ENCODE results near the gene ATP6V0B. TPM values are rescaled to one million over a fixed set of nuclear protein-coding genes. Genes with fewer than 3 reads are reported as not detected.

The ATP6V0B gene
- total and polyA plus RNA-seq, 9 of the 15 experiments (the other 6 are each of a cell fraction or from before 2014, with no cell fraction given): 137 to 328 (median 220) TPM

- no TSS peak for BruUV-seq (replicated peaks)
- peak; percentile 76 for ATAC-seq
- TF ChIP-seq ZBTB43 (CRISPR knock-in tag; IDR thresholded peaks at IDR 0.05): no peak
- TF ChIP-seq SLC30A9 (CRISPR knock-in tag; IDR thresholded peaks at IDR 0.05): no peak
- TF ChIP-seq PTBP1 (IDR thresholded peaks at IDR 0.05; ENCODE audit: low read depth, low read length): no peak
- TF ChIP-seq, protein P1, sequence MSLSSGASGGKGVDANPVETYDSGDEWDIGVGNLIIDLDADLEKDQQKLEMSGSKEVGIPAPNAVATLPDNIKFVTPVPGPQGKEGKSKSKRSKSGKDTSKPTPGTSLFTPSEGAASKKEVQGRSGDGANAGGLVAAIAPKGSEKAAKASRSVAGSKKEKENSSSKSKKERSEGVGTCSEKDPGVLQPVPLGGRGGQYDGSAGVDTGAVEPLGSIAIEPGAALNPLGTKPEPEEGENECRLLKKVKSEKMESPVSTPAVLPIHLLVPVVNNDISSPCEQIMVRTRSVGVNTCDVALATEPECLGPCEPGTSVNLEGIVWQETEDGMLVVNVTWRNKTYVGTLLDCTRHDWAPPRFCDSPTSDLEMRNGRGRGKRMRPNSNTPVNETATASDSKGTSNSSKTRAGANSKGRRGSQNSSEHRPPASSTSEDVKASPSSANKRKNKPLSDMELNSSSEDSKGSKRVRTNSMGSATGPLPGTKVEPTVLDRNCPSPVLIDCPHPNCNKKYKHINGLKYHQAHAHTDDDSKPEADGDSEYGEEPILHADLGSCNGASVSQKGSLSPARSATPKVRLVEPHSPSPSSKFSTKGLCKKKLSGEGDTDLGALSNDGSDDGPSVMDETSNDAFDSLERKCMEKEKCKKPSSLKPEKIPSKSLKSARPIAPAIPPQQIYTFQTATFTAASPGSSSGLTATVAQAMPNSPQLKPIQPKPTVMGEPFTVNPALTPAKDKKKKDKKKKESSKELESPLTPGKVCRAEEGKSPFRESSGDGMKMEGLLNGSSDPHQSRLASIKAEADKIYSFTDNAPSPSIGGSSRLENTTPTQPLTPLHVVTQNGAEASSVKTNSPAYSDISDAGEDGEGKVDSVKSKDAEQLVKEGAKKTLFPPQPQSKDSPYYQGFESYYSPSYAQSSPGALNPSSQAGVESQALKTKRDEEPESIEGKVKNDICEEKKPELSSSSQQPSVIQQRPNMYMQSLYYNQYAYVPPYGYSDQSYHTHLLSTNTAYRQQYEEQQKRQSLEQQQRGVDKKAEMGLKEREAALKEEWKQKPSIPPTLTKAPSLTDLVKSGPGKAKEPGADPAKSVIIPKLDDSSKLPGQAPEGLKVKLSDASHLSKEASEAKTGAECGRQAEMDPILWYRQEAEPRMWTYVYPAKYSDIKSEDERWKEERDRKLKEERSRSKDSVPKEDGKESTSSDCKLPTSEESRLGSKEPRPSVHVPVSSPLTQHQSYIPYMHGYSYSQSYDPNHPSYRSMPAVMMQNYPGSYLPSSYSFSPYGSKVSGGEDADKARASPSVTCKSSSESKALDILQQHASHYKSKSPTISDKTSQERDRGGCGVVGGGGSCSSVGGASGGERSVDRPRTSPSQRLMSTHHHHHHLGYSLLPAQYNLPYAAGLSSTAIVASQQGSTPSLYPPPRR (CRISPR knock-in tag; IDR thresholded peaks at IDR 0.05; ENCODE audit: borderline replicate concordance): no peak
- TF ChIP-seq POLR2A (conservative IDR thresholded peaks at IDR 0.05): no peak
- no peak for TF ChIP-seq MXD1 (CRISPR knock-in tag; IDR thresholded peaks at IDR 0.05; ENCODE audit: borderline replicate concordance, poor library complexity, severe bottlenecking)
- no peak for TF ChIP-seq BRD9 (IDR thresholded peaks at IDR 0.05; ENCODE audit: low read depth, partially characterized antibody)
- TF ChIP-seq, protein P2, sequence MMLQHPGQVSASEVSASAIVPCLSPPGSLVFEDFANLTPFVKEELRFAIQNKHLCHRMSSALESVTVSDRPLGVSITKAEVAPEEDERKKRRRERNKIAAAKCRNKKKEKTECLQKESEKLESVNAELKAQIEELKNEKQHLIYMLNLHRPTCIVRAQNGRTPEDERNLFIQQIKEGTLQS (IDR thresholded peaks at IDR 0.05): peak; percentile 58; the same call in 1 of the 2 replicates
- TF ChIP-seq, protein P2 (CRISPR knock-in tag; conservative IDR thresholded peaks at IDR 0.05): no peak
- no peak for TF ChIP-seq ZBTB1 (CRISPR knock-in tag; IDR thresholded peaks at IDR 0.05; ENCODE audit: borderline replicate concordance, low read depth)
- no peak for TF ChIP-seq ZNF551 (CRISPR knock-in tag; IDR thresholded peaks at IDR 0.05)
Measured at GRCh38 chr1:43958351-43959255, 16.2 kb upstream of the ATP6V0B start.

More at GRCh38 chr1:43958351-43959255, 16.2 kb upstream of the ATP6V0B start:
- DNase-seq (ENCODE audit: extremely low read depth in 1 of 4, low spot score in 3 of 4) (peak; percentile 65 to 77 (median 70)), FAIRE-seq (peak; percentile 60)
- Histone ChIP-seq H3K36me3 (ENCODE audit: control insufficient read depth, insufficient read depth, low read length) (peaks cover 68% of the 10 kb centered on the region), H3K79me2 (ENCODE audit: control insufficient read depth, insufficient read depth, low read length) (no peaks in the 10 kb centered on the region), H2AFZ (ENCODE audit: low read depth, low read length) (no peak overlapping the region), H3K4me1 (replicated peaks in 1 of 2; ENCODE audit: control insufficient read depth in 2 of 2, insufficient read depth in 2 of 2, low read length in 2 of 2) (peaks cover 15 to 16% of the 10 kb centered on the region in 2 experiments; a peak in 4 of 5 replicates), H3K27ac (ENCODE audit: extremely low read depth, low read depth, low read length) (no peak overlapping the region), H3K4me2 (ENCODE audit: insufficient read depth, low read length) (no peak overlapping the region; the same call in 1 of the 2 replicates), H3K4me3 (no peak overlapping the region), H3K9me1 (ENCODE audit: control insufficient read depth, insufficient read depth, low read length) (no peaks in the 10 kb centered on the region), H3K9ac (ENCODE audit: insufficient read depth in 1 of 2, low read depth in 2 of 2, low read length in 2 of 2) (peak overlapping the region in 1 of 2 experiments; percentile 11; a peak in 1 of 4 replicates), H3K9me3 (replicated peaks; ENCODE audit: control insufficient read depth, insufficient read depth, low read depth, low read length) (no peaks in the 10 kb centered on the region), H4K20me1 (replicated peaks; ENCODE audit: control insufficient read depth, insufficient read depth, low read length) (peaks cover 9% of the 10 kb centered on the region; the same call in 1 of the 2 replicates), H3K27me3 (ENCODE audit: control insufficient read depth in 2 of 2, insufficient read depth in 2 of 2, low read length in 2 of 2) (no peaks in the 10 kb centered on the region)
- in situ Hi-C loops (cut with MboI): no loop called here
- 48% methylated on average over 9 of the region's 9 CpGs for WGBS (ENCODE audit: insufficient coverage, low coverage, missing lambda C conversion rate)
- intact Hi-C loops (cut with micrococcal nuclease): no loop called here
- ChIA-PET POLR2A (interaction anchor here (0.6 to 2.0 kb wide), 9 partner anchors 8 to 265 kb away, joined by 3 to 11 read pairs (median 3); partner anchors contain the start of genes ATP6V0B, DPH2 and IPO13), CTCF (ENCODE audit: low intra/inter-chr PET ratio) (no interaction called here)

Measured in K562 (cell line).